Stimulated activated CD4-positive, alpha-beta T cell treated with anti-CD3 and anti-CD28 coated beads, Interleukin-15, amount 100 ng/mL, for 48 hours (primary cell): ENCODE results near the gene SH3BP5.

ENCODE experiments used
- DNase-seq, 2 donors: peaks; one replicate each; pipeline ENCODE4 v3.0.0-alpha.2; 2020; ENCODE audit warnings: low read depth in 2 of 2

Gene SH3BP5

DNA sequence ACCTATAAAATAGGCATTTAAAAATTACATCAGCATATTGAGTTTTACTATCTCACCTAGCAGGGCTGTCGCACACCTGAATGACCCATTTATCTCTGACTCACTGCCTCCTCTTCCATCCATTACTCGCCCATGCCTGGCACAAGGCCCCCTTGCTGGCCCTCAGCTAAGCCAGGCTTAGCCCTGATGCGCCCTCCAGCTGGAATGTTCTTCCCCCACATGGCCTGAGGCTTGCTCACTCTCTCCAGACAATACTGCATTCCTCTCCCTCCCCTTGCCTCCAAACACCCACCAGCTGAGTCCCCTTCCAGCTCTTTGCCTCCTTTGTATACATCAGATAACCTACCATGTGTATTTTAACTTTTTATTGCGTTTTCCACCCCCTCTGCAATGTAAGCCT is 7.2 kb downstream of the SH3BP5 start:
- no peak for DNase-seq

DNA sequence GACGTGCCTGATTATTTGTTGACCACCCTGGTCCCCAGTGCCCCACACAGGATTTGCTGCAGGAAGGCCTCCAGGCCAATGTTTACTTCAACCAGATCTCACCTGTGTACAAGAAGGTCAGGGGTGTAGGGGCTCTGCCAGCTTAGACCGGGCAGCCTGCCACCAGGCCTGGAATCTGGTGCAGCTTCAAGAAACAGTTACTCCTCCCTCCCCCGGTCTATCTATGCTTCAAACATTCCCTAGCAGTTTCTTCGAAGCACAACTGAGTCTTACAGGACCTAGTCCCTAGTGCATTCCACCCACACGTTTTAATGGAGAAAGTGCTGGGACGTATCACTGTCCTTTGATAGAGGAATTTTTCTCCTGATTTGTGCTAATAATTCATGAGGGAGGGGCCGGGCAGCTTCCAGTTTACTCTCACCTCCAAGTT is 8.0 kb downstream of the SH3BP5 start:
- no peak for DNase-seq

DNA sequence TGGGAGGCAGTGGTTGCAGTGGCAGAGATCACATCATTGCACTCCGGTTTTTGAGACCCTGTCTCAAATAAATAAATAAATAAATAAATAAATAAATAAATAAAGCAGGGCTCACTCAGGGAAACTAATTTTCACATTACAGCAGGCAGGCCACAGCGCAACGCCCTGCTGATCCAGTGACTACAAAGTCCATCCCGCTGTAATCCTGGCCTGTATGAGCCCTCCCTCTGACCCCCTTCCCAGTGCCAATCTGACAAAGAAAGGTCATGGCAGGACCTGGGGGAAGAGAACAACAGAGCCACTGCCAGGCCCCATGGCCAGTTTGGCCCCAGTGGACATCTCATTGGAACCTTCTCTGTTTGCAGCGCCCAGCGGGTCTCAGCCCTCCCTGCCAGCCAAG is 9.3 kb downstream of the SH3BP5 start:
- DNase-seq = no peak

DNA sequence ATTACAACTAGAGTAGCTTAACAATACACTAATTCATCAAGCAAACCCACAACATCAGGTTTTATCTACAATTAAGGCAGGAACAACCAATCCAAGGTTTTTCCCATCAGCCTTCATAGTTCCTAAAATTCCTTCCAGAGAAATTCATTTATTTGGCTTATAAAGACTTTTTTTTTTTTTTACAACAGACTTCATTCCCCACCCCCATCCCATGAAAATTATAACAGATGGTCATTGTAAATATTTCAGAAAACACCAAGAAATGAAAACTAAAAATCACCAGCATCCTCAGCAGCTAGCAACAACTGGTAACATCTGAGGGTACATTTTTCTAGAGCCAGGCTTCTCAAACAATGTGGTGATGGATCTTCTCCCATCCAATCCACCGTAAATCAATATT is 11.0 kb downstream of the SH3BP5 start:
- no peak for DNase-seq

DNA sequence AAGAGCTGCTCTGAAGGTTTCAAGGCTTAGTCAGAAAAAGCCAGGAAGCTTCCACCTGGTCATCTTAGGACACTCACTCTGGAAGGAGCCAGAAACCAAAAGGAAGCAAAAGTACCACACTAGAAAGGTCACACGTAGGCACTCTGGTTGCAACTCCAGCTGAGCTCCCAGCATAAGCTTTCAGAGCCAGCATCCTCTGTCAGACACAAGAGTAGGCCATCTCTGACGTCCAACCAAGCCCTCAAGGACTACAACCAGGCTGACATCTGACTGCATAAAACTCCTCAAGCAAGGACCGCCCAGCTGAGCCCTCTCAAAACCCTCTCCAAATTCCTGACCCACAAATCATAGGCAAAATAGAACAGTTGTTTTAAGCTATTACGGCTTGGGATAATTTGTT is 12.8 kb downstream of the SH3BP5 start:
- DNase-seq = no peak

DNA sequence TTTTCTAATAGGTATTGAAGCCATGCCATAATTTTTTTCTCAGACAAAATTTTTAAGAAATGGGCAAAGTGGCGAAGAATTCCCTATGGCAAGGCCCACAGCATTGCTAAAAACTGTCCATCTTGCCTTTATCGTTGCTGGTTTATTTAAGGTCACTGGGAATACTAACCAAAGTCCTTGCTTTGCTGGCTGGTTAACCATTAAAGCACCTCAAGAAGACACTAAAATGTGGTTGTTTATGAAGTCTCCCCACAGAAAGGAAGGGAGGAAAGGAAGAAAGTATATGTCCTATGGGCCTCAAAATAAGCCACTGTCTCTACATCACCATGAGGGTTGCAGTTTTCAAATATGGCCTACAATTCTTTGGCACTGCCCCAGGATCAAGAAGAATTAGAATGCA is 13.2 kb downstream of the SH3BP5 start:
- no peak for DNase-seq

DNA sequence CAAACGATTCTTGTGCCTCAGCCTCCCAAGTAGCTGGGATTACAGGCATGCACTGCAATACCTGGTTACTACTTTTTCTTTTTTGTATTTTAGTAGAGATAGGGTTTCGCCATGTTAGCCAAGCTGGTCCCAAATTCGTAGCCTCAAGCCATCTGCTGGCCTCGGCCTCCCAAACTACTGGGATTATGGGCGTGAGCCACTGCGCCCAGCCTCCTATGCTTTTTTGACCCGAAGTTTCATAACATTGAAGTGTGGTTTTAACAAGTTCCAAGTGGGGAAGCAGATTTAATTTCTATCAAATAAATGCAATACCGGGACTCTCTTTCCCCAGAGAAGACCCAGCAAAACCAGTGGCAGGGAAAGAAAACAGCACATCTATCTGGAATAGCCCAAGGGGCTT is 13.7 kb downstream of the SH3BP5 start:
- no peak for DNase-seq

DNA sequence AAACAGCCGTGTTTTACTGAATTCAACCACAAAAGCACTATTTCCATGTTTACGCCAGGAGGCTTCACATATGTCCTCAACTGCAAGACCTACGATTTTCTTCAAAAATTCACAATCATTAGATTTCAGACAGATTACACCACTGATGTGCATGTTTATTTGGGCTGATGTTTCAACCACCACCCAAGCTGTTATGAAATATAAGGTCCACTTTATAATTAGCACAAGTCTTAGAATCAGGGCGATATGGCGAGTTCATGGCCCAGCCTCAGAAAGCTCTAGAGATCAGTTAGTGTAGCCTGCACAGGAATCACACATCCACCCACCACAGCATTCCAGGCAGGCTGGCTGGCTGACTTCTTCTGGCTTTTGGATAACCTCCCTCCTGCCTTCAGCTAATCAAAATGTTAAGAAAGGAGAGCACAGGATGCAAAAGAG is 15.4 kb downstream of the SH3BP5 start:
- no peak for DNase-seq

DNA sequence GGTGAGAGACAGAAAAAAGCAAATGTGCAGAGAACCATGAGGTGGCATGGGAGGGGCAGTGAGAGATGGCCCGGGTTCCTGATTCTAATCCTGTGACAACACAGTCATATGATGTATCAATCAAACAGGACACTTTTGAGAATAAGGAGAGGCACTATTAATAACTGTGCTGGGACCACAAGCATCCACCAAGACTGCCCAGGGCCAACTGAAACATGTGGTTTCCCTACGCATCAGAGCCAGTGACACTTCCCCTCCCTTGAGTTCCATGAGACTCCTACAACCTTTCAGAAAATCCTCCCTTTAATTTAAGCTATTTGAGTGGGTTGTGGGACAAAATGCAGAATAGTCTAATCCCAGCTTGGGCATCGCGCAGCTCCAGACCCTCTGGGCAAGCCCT is 17.4 kb downstream of the SH3BP5 start:
- no peak for DNase-seq

DNA sequence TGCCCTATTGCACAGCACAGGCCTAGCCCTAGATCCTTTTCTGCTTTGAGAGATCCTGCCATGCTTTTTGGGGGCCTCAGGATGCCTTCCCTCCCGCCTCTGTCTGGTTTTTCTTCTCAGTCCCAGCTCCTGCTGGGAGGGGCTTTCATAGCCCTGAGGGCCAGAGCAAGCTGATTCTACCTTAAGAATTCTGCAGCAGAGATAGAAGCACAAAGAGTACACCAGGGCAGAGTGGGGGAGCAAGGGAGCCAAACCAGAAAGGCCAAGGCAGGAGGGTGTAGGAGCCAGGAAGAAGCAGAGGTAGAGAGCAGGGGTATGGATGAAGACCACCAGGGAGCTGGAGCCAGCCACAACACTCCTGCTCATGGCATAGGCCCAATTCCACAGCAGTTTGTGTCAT is 18.1 kb downstream of the SH3BP5 start:
- DNase-seq = no peak

DNA sequence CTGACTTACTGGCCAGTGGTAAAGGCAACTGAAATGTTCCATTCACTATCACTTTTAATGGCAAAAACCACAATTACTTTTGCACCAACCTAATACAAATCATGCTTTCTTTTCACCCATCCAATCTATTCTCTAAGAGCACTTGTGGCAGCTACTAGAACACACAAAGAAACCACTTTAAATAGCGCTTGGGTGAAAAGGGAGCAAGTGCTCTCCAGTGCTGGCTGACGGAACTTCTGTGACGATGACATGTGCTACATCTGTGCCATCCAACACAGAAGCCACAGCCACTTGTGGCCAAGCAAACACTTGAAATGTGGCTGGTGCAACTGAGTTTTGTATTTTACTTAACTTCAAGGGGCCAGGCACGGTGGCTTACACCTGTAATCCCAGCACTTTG is 18.9 kb downstream of the SH3BP5 start:
- no peak for DNase-seq

DNA sequence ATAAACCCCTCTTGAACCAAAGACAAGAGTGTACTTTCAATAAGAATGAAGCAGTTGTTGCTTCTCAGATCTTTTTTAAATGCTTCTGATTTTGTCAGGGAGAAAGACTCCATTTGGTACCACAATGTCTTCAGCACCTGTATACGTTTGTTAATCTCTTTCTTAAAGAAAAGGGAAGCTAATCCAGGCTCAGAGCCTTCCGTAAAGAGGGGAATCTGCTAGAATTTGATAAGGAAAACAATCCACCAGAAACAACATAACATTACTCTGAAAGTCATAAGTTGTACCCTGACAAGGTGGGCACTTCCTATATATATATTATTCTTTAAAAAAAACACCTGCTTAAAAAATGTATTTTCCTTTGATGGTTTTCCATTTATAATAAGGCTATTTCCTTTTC is 19.8 kb downstream of the SH3BP5 start:
- DNase-seq = no peak

DNA sequence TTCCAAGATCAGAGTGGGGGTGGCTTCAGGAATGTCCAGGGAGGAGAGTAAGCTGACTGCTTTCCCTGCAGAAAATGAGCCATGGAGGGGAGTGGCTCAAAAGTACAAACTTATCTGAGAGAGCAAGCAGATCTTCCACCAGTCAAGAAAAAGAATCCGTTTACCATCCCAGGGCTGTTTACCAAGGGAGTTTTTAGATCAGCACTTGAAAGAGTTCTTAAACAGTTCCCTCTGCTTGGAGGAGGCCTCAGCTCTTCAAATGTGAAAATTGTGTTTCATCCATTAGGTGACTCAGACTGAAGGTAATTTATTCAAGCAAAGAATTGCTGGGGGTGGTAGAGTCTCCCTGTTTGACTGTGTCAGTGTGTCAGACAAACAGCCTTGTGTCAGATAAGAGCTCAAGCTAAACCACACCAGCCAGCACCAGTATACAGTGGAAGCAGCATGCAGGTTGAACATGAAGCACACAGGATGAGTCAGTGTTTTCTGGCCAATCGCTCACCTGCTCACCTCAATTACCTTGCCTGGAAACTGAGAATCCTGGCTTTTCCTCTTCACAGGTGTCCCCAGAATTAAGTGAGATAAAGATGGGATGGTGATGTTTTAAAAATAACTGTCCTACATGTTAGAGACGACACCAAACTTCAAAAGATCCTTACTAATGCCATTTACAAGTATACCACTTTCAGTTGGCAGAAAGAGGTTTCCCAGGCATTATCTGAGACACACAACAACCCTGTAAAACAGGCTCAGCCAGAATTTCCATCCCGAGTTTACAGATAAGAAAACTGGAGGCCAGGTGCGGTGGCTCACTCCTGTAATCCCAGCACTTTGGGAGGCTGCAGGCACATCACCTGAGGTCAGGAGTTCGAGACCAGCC is 21.7 kb downstream of the SH3BP5 start:
- DNase-seq = peak; percentile 61 to 62

DNA sequence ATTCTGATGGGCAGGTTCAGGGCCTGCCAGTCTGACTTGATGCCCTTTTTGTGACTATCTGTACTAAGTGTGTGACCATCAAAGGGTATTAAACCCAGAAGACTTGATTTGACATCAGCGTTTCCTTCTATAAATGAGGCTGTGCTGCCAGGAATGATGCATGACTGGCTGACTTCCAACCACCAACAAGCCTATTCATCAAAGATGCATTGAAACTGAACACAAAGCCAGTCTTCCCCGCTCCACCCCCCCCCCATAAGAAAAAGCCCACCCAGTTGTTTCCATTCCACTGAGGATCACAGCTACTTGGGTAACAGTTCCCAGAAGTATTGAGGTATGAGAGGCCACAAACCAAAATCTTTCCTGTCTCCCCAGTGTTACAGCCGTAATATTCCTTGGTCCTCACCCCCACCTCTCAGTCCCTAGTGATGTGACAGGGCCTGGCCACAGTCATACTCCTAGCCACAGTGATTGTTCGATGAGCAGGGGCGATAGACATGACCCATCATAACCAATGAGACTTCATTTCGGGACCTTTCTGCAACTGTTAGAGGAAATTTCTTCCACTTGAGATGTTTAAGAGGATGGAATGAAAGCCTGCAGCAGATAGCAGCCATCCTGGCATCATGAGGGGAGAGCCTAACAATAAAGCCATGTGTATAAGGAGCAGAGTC is 22.6 kb downstream of the SH3BP5 start:
- DNase-seq = peak; percentile 41 to 49

DNA sequence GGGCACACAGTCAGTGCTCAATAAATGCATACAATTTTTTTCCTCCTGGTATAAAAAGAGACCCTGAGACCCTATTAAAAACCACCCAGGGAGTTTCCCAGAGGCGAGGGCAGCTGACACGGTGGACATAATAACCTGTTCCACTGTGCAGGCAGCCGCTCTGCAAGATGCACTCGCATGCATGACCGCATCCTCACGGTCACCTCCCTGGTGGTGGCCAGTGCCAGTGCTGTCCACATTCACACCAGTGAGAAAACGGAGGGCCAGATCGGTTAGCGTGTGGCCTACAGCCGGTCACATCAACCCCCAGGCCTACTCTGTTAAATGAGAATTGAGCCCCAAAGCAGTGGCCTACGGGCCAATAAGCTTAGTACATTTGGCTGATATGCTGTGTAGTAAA is 24.8 kb downstream of the SH3BP5 start:
- DNase-seq = no peak

DNA sequence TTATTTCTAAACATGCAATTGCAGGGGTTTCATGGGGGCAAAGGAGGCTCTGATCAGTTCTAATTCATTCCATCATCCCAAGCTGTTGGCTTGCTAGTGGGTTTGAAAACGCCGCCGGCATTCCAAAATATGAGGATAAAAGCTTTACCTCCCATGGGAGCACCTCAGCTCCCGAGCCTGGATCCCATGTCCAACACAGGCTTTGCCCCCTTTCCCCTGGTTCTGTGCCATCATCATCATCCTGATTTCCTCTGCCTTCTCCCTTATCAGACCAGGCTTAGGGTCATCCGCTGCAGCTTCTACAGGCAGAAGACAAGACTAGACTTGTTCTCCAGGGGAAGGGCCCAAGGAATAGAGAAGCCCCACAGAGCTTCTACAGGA is 25.4 kb downstream of the SH3BP5 start:
- no peak for DNase-seq

DNA sequence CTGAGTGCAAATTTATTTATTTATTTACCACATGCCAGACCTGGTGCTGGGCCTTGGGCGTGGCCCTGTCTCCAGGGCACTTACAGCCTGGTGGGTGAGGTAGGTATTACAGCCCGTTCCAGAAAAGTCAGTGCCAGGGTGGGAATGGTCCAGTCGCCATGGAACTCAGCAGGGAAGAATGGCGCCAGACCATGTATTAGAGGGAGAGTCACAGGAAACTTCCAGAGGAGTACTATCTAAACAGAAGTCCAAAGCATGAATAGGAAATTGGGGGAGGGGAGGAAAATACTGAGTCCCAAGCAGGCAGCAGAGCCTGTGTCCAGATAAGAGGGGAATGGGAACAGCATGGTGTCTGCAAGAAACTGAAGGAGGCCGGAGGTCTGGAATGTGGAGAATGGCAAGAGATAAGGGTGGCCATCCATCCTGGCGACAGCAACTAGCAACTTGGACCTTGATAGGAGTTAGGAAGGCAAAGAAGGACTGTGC is 27.0 kb downstream of the SH3BP5 start:
- DNase-seq = no peak

DNA sequence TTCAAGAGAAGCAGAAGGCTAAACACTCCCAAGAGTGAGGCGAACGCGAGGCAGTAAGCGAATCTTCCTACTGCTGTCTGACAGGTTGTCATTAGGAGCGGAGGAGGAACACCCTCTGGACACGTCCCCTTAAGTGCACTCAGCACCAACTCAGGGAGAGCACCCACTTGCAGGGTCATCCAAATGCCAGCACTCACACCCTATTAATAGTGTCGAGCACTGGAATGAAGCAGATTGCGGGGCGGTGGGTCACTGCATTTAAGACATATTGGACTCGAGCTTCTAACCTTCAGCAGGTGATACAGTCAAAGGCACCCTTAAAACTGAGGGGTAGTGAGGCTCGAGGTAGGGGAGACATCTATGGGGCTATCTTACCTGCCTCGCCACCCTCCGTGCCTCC is 28.7 kb downstream of the SH3BP5 start:
- DNase-seq = no peak

DNA sequence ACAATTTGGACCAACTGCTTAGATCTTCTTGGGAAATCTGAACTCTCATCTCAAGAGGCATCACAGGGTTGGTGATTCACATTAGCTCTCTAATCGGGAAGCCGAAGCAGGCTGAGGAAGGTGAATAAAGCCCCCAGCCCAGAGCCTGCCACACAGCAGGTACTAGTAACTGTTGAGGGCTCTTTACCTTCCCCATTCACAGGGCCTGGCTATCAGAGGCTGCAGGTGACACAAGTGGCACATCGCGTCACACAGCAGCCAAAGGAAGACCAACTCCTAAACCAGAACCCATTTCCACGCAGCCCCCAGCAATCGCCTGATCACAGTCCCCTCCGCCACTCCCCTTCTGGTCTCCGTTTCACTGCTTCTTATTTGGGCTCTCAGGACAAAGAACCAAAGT is 29.2 kb downstream of the SH3BP5 start:
- no peak for DNase-seq

DNA sequence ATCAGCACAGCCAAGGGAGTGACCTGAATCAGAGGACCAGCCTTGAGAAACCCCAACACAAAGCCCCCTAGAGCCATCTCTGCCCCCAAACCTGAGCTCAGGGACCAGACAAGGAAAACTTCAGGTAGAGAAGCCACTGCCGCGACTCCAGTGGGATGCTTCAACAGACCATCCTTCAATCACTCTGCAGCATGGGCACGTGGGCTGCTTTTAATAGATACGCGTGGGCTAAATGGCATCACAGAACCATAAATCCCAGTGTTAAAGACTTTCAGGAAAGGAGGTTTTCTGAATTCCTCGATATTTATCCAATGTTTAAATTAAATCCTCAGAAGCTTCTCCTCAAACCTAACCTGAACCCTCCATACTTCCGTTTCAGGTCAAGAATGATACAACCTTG is 30.6 kb downstream of the SH3BP5 start:
- no peak for DNase-seq

DNA sequence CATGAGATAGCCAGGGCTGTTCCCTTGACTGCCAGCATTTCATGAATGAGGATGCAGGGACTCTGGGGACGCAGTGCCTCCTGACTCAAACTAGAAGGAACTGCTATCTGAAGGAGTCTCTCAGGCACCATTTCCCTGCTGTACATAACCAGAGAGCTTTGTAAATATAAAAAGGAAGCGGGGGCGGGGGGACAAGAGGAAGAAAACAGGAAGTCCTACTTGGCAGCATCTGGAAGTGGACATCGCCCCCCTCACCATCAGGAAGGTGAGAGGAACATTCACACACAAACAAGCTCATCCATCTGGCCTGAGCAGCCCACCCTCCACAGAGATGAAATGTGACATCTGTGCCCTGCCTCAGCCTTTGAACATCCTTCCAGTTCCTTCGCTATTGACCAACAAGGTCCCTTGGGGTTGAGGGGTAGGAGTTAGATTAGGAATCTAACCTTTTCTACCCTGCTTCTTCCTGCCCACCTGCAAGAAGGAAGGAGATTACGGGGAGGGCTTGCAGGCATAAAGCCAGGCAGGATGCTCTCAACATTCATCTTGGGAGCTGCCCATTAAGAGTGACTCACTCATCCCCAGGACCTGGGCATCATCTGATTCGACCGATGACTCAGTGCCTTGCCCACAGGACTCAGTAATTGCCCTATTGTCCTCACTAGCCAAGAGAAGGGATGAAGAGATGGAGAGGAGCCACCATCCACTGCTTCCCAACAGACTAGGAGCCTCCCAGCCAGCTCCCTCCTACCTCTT is 31.9 kb downstream of the SH3BP5 start:
- no peak for DNase-seq

DNA sequence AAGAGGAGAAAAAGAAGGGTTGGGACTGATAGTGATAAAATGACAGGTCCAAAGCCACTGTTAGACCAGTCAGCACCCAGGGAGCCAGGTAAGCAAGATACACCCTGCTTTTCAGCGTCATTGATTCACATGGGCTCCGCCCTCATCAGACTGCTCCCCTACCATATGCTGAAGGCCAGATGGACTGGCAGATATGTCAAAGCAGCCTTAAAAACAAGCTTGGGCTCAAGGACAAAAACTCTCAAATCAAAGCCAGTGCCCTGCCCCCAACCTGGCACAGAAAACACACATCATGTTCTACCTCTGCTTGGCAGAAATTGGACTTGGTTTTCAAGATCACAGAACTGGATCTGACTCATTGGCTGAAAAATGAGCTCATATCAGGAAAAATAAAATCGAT is 33.4 kb downstream of the SH3BP5 start:
- DNase-seq = no peak

DNA sequence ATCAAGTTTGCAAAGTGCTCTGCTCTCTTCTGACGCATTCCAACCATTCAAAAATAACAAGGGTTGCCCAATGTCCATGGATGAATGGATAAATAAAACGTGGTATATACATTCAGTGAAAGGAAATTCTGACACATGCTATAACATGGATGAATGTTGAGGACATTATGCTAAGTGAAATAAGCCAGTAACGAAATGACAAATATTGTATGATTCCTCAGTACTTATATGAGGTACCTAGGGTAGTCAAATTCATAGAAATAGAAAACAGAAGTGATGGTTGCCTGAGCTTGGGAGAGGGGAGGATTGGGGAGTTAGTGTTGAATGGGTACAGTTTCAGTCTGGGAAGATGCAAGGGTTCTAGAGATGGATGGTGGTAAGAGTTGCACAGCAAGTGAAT is 33.9 kb downstream of the SH3BP5 start:
- no peak for DNase-seq
